ENCODE results near the gene RNF212. TPM values are rescaled to one million over a fixed set of nuclear protein-coding genes. Genes with fewer than 3 reads are reported as not detected.

RNF212 gene
- total and polyA plus RNA-seq, 2 of the 13 experiments (the other 11 are each of a cell fraction or from before 2014, with no cell fraction given): not detected

- Histone ChIP-seq H3K4me2 (ENCODE audit: low read depth, low read length) (no peak overlapping the region), H3K36me3 (replicated peaks in 1 of 2; ENCODE audit: control insufficient read depth in 1 of 2, insufficient read depth in 2 of 2, low read length in 2 of 2) (no peaks in the 10 kb centered on the region; a peak in 1 of 5 replicates), H3K79me2 (ENCODE audit: insufficient read depth, low read length) (no peaks in the 10 kb centered on the region), H2AFZ (ENCODE audit: low read length) (no peak overlapping the region), H3K9me3 (ENCODE audit: low read length) (no peaks in the 10 kb centered on the region), H3K9ac (ENCODE audit: insufficient read depth, low read depth, low read length) (no peak overlapping the region), H3K4me1 (ENCODE audit: insufficient read depth, low read length) (peaks cover 66% of the 10 kb centered on the region), H4K20me1 (ENCODE audit: insufficient read depth, low read length) (peaks cover 1% of the 10 kb centered on the region; the same call in 1 of the 2 replicates), H3K27me3 (ENCODE audit: control insufficient read depth in 1 of 2, insufficient read depth in 2 of 2, low read length in 2 of 2) (peaks cover 33 to 78% of the 10 kb centered on the region in 2 experiments), H3K27ac (ENCODE audit: extremely low read length, insufficient read depth, low read length) (no peak overlapping the region), H3K4me3 (replicated peaks in 1 of 3; ENCODE audit: insufficient read depth in 1 of 3, low read depth in 2 of 3, low read length in 3 of 3) (no peak overlapping the region)
- WGBS (ENCODE audit: low lambda C conversion rate): no CpG with 5 or more reads among the region's 8 CpGs
- FAIRE-seq: no peak
- no TSS peak for BruUV-seq (replicated peaks)
- no peak for ATAC-seq
- DNase-seq (ENCODE audit: low spot score): no peak
- ChIA-PET POLR2A (no interaction called here), CTCF (ENCODE audit: low intra/inter-chr PET ratio, low total read pairs) (no interaction called here)
- intact Hi-C loops (cut with micrococcal nuclease; ENCODE audit: unreplicated experiment) (no loop called here), in situ Hi-C loops (cut with HindIII; ENCODE audit: extremely low pct_ligation_motif_present, low pct_unique_long_range_greater_than_20kb) (no loop called here)
- TF ChIP-seq ZBTB40 (IDR thresholded peaks at IDR 0.05) (no peak), ZBTB40 (CRISPR knock-in tag; IDR thresholded peaks at IDR 0.05) (no peak), ZNF782 (CRISPR knock-in tag; IDR thresholded peaks at IDR 0.05; ENCODE audit: borderline replicate concordance) (no peak), ZSCAN9 (CRISPR knock-in tag; IDR thresholded peaks at IDR 0.05; ENCODE audit: borderline replicate concordance) (no peak), DPF2 (CRISPR knock-in tag; IDR thresholded peaks at IDR 0.05; ENCODE audit: borderline replicate concordance, low read depth) (no peak)
Measured at GRCh38 chr4:1031346-1031745, 82.0 kb downstream of the RNF212 start.

All from HepG2 (cell line).